ENCODE measurements around the gene USP17L25.
"Not testable (repeated sequence)": the region's sequence is repeated elsewhere in the genome, so short reads cannot be mapped to it uniquely, and the experiment has no call there.

The USP17L25 gene, protein sequence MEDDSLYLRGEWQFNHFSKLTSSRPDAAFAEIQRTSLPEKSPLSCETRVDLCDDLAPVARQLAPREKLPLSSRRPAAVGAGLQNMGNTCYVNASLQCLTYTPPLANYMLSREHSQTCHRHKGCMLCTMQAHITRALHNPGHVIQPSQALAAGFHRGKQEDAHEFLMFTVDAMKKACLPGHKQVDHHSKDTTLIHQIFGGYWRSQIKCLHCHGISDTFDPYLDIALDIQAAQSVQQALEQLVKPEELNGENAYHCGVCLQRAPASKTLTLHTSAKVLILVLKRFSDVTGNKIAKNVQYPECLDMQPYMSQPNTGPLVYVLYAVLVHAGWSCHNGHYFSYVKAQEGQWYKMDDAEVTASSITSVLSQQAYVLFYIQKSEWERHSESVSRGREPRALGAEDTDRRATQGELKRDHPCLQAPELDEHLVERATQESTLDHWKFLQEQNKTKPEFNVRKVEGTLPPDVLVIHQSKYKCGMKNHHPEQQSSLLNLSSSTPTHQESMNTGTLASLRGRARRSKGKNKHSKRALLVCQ

DNA sequence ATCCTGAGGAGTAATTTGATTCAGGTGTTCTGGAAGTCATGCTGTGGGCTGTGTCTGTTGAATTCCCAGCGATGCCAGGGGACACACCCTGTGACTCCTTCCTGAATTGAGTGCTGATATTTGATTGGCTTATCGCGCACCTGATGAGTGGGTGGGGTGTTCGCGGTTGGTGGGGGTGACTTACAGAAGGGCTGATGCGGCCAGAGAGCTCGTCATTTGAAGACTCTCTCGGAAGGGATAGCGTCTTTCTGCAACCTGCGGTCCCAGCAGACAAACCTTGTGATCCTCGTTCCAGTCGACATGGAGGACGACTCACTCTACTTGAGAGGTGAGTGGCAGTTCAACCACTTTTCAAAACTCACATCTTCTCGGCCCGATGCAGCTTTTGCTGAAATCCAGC, at the start of gene USP17L25:
Gene USP17L25 (plus strand): TSS at position 301 of the 400 bp plus-strand sequence. CDS start 0 bp downstream, at position 301.
- in situ Hi-C loops (cut with HindIII; ENCODE audit: low sequenced_read_pairs); H3K4me3 ChIP-seq (ENCODE audit: low read depth, low read length); DNase-seq (ENCODE audit: low read depth, low spot score): not testable (repeated sequence)

DNA sequence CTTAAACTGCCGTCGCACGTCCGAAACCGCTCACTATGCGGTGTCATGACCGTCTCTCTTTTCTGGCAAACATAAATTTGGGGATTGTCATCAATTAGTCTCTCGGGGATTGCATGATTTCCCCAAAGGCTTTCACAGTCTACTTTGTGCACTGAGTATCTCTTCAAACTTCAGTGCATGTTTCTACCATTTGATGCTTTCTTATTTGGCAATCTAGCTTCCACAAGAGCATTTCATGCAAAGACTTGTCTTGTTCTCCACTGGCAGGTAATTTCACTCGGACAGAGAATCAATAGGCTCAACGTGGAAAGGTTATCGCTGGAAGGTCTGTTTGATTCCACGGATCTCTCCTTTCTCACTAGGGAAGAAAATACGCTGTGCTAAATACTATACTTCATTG, 5.5 kb upstream of the USP17L25 start:
- H3K4me3 ChIP-seq (ENCODE audit: low read depth, low read length); DNase-seq (ENCODE audit: low read depth, low spot score); in situ Hi-C loops (cut with HindIII; ENCODE audit: low sequenced_read_pairs): not testable (repeated sequence)

DNA sequence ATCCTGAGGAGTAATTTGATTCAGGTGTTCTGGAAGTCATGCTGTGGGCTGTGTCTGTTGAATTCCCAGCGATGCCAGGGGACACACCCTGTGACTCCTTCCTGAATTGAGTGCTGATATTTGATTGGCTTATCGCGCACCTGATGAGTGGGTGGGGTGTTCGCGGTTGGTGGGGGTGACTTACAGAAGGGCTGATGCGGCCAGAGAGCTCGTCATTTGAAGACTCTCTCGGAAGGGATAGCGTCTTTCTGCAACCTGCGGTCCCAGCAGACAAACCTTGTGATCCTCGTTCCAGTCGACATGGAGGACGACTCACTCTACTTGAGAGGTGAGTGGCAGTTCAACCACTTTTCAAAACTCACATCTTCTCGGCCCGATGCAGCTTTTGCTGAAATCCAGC, 4.8 kb upstream of the USP17L25 start, which contains the start of gene USP17L24:
Gene USP17L24 (plus strand): TSS at position 301 of the 400 bp plus-strand sequence. CDS start 0 bp downstream, at position 301.
- in situ Hi-C loops (cut with HindIII; ENCODE audit: low sequenced_read_pairs) = not testable (repeated sequence)

DNA sequence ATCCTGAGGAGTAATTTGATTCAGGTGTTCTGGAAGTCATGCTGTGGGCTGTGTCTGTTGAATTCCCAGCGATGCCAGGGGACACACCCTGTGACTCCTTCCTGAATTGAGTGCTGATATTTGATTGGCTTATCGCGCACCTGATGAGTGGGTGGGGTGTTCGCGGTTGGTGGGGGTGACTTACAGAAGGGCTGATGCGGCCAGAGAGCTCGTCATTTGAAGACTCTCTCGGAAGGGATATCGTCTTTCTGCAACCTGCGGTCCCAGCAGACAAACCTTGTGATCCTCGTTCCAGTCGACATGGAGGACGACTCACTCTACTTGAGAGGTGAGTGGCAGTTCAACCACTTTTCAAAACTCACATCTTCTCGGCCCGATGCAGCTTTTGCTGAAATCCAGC, 4.6 kb downstream of the USP17L25 start, which contains the start of gene USP17L26:
Gene USP17L26 (plus strand): TSS at position 301 of the 400 bp plus-strand sequence. CDS start 0 bp downstream, at position 301.
- DNase-seq (ENCODE audit: low read depth, low spot score); H3K4me3 ChIP-seq (ENCODE audit: low read depth, low read length); in situ Hi-C loops (cut with HindIII; ENCODE audit: low sequenced_read_pairs): not testable (repeated sequence)

More for the DNA sequence above, 4.8 kb upstream of the USP17L25 start, which contains the start of gene USP17L24:
- not testable (repeated sequence) for H3K4me3 ChIP-seq (ENCODE audit: low read depth, low read length); DNase-seq (ENCODE audit: low read depth, low spot score)

DNA sequence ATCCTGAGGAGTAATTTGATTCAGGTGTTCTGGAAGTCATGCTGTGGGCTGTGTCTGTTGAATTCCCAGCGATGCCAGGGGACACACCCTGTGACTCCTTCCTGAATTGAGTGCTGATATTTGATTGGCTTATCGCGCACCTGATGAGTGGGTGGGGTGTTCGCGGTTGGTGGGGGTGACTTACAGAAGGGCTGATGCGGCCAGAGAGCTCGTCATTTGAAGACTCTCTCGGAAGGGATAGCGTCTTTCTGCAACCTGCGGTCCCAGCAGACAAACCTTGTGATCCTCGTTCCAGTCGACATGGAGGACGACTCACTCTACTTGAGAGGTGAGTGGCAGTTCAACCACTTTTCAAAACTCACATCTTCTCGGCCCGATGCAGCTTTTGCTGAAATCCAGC, 9.4 kb downstream of the USP17L25 start, which contains the start of gene USP17L5:
Gene USP17L5 (plus strand): TSS at position 301 of the 400 bp plus-strand sequence. CDS start 0 bp downstream, at position 301.
- DNase-seq (ENCODE audit: low read depth, low spot score); in situ Hi-C loops (cut with HindIII; ENCODE audit: low sequenced_read_pairs); H3K4me3 ChIP-seq (ENCODE audit: low read depth, low read length): not testable (repeated sequence)

DNA sequence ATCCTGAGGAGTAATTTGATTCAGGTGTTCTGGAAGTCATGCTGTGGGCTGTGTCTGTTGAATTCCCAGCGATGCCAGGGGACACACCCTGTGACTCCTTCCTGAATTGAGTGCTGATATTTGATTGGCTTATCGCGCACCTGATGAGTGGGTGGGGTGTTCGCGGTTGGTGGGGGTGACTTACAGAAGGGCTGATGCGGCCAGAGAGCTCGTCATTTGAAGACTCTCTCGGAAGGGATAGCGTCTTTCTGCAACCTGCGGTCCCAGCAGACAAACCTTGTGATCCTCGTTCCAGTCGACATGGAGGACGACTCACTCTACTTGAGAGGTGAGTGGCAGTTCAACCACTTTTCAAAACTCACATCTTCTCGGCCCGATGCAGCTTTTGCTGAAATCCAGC, 14.1 kb downstream of the USP17L25 start, which contains the start of gene USP17L27:
Gene USP17L27 (plus strand): TSS at position 301 of the 400 bp plus-strand sequence. CDS start 0 bp downstream, at position 301.
- in situ Hi-C loops (cut with HindIII; ENCODE audit: low sequenced_read_pairs); H3K4me3 ChIP-seq (ENCODE audit: low read depth, low read length); DNase-seq (ENCODE audit: low read depth, low spot score): not testable (repeated sequence)

DNA sequence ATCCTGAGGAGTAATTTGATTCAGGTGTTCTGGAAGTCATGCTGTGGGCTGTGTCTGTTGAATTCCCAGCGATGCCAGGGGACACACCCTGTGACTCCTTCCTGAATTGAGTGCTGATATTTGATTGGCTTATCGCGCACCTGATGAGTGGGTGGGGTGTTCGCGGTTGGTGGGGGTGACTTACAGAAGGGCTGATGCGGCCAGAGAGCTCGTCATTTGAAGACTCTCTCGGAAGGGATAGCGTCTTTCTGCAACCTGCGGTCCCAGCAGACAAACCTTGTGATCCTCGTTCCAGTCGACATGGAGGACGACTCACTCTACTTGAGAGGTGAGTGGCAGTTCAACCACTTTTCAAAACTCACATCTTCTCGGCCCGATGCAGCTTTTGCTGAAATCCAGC, 18.9 kb downstream of the USP17L25 start, which contains the start of gene USP17L28:
Gene USP17L28 (plus strand): TSS at position 301 of the 400 bp plus-strand sequence. CDS start 0 bp downstream, at position 301.
- DNase-seq (ENCODE audit: low read depth, low spot score); in situ Hi-C loops (cut with HindIII; ENCODE audit: low sequenced_read_pairs); H3K4me3 ChIP-seq (ENCODE audit: low read depth, low read length): not testable (repeated sequence)

DNA sequence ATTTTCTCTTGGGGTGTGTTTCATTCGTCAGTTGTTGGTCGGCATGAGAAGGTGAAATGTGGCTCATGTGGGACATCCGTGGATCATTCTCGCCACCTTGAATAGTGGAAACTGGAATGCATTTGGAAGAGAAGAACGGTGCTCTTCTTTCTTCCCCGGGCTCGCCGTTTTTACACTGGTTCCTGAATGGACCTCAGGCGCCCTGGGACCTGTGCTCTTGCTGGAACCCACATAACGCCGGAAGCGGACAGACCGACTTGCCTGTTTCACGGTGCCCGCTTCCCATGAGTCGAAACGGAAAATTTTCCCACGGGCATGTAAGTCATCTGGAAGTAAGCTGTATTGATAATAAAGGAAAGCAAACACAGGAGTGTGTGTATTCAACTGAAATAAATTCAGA, 21.2 kb downstream of the USP17L25 start:
- in situ Hi-C loops (cut with HindIII; ENCODE audit: low sequenced_read_pairs); H3K4me3 ChIP-seq (ENCODE audit: low read depth, low read length); DNase-seq (ENCODE audit: low read depth, low spot score): not testable (repeated sequence)

DNA sequence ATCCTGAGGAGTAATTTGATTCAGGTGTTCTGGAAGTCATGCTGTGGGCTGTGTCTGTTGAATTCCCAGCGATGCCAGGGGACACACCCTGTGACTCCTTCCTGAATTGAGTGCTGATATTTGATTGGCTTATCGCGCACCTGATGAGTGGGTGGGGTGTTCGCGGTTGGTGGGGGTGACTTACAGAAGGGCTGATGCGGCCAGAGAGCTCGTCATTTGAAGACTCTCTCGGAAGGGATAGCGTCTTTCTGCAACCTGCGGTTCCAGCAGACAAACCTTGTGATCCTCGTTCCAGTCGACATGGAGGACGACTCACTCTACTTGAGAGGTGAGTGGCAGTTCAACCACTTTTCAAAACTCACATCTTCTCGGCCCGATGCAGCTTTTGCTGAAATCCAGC, 23.6 kb downstream of the USP17L25 start, which contains the start of gene USP17L29:
Gene USP17L29 (plus strand): TSS at position 301 of the 400 bp plus-strand sequence. CDS start 0 bp downstream, at position 301.
- in situ Hi-C loops (cut with HindIII; ENCODE audit: low sequenced_read_pairs); DNase-seq (ENCODE audit: low read depth, low spot score): not testable (repeated sequence)

DNA sequence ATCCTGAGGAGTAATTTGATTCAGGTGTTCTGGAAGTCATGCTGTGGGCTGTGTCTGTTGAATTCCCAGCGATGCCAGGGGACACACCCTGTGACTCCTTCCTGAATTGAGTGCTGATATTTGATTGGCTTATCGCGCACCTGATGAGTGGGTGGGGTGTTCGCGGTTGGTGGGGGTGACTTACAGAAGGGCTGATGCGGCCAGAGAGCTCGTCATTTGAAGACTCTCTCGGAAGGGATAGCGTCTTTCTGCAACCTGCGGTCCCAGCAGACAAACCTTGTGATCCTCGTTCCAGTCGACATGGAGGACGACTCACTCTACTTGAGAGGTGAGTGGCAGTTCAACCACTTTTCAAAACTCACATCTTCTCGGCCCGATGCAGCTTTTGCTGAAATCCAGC, 33.1 kb downstream of the USP17L25 start, which contains the start of gene USP17L30:
Gene USP17L30 (plus strand): TSS at position 301 of the 400 bp plus-strand sequence. CDS start 0 bp downstream, at position 301.
- in situ Hi-C loops (cut with HindIII; ENCODE audit: low sequenced_read_pairs); H3K4me3 ChIP-seq (ENCODE audit: low read depth, low read length); DNase-seq (ENCODE audit: low read depth, low spot score): not testable (repeated sequence)

More for the DNA sequence above, 23.6 kb downstream of the USP17L25 start, which contains the start of gene USP17L29:
- H3K4me3 ChIP-seq (ENCODE audit: low read depth, low read length) = not testable (repeated sequence)

DNA sequence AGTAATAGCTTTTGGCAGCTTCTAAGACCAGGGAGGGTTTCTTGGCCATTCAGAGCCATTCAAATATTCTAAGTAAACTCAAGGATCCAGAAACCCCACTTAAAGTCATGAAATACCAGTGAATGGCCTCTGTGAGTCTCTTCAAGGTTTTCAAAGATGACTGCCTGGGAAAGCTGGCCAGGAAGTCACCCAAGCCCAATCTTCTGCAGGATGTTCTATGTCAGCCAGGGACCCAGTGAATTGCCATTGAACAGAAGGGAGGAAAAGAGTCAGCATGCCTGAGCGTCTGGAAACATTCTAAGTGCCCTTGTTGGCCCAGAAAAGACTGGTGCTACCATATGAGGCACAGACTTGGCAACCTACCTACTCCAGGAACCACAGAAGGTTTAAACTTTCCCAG, 50.2 kb downstream of the USP17L25 start:
- DNase-seq (ENCODE audit: low read depth, low spot score); H3K4me3 ChIP-seq (ENCODE audit: low read depth, low read length); in situ Hi-C loops (cut with HindIII; ENCODE audit: low sequenced_read_pairs): not testable (repeated sequence)

Data from astrocyte of the spinal cord (primary cell).